Testis (tissue), 3 donors: ENCODE results near the gene CDH5. TPM values are rescaled to one million over a fixed set of nuclear protein-coding genes. Genes with fewer than 3 reads are reported as not detected.

Source experiments
- DNase-seq: peaks from one replicate; pipeline ENCODE4 v3.0.0-alpha.2; 2019
- H3K27ac ChIP-seq, 2 donors: fragments of 200-600 bp; sonication (generic); one replicate each; pipeline ENCODE4 v1.5.1; 2019
- H3K27me3 ChIP-seq: fragments of 200-600 bp; sonication (generic); one replicate; pipeline ENCODE4 v1.5.1; 2019
- H3K36me3 ChIP-seq: fragments of 200-600 bp; sonication (generic); one replicate; pipeline ENCODE4 v1.5.1; 2017; ENCODE audit warnings: low read depth; ENCODE audit errors: missing control alignments
- H3K4me1 ChIP-seq: fragments of 200-600 bp; sonication (generic); one replicate; pipeline ENCODE4 v1.5.1; 2019
- H3K4me3 ChIP-seq, 2 donors: fragments of 200-600 bp; sonication (generic); one replicate each; pipeline ENCODE4 v1.5.1; 2017 to 2019
- H3K9me3 ChIP-seq: fragments of 200-600 bp; sonication (generic); one replicate; pipeline ENCODE4 v1.5.1; 2017
- POLR2A ChIP-seq: fragments of 450-650 bp; IDR thresholded peaks from one replicate; pipeline ENCODE4 v1.6.1; 2017; ENCODE audit warnings: antibody characterized with exemption, mild to moderate bottlenecking, moderate library complexity
- WGBS, 2 donors: methylation state at CpG; one replicate each; pipeline ENCODE4 v1.1.5; 2018; 5-methylcytosine and 5-hydroxymethylcytosine counted together
- intact Hi-C: fragments of 100-400 bp; cut with DNase I; formaldehyde crosslinking; loops from one replicate; pipeline ENCODE4 v1.15.1; 2023; ENCODE audit warnings: low total_unique reads
- polyA plus RNA-seq: library from polyadenylated mRNA; stranded (reverse); fragments of 350-450 nt; fragmentation: Illumina TruSeq; extraction: RNeasy Lipid Tissue Mini Kit (QIAGEN cat#74804); gene quantifications from one replicate; pipeline ENCODE4 v1.2.3, GENCODE V29; 2014; ENCODE audit warnings: low read depth, low replicate concordance; ENCODE audit not compliant: insufficient read depth
- total RNA-seq, 2 donors: library from RNA; depleted of rRNA; stranded (reverse); fragments of >200 nt; gene quantifications; one replicate each; pipeline ENCODE4 v1.2.3, GENCODE V29; 2016
- TF ChIP-seq, protein P1 (sequence below), 3 experiments: fragments of 450-650 bp in 2 of 3; fragments of 200-600 bp in 1 of 3; sonication (generic) in 1 of 3; IDR thresholded peaks; one replicate each; pipeline ENCODE4 v1.5.1; 2016 to 2019; ENCODE audit warnings: antibody characterized with exemption in 3 of 3, mild to moderate bottlenecking in 2 of 3, moderate library complexity in 1 of 3

The CDH5 gene
- total and polyA plus RNA-seq, 3 donors from 2014 or later: 22.1 to 40.6 (median 23.8) TPM

- Histone ChIP-seq H3K4me1 (peaks cover 4% of the 10 kb centered on the region), H3K27ac (no peak overlapping the region), H3K9me3 (no peaks in the 10 kb centered on the region), H3K36me3 (no peaks in the 10 kb centered on the region), H3K27me3 (no peaks in the 10 kb centered on the region), H3K4me3 (no peak overlapping the region)
- no peak for DNase-seq
- WGBS, 2 donors: 68 to 76% methylated on average over 9 to 11 of the region's 12 CpGs
- intact Hi-C loops: loop anchor here (10.0 kb wide), 1 partner anchor 73 kb away; no protein-coding TSS in a partner anchor
- TF ChIP-seq, protein P1, sequence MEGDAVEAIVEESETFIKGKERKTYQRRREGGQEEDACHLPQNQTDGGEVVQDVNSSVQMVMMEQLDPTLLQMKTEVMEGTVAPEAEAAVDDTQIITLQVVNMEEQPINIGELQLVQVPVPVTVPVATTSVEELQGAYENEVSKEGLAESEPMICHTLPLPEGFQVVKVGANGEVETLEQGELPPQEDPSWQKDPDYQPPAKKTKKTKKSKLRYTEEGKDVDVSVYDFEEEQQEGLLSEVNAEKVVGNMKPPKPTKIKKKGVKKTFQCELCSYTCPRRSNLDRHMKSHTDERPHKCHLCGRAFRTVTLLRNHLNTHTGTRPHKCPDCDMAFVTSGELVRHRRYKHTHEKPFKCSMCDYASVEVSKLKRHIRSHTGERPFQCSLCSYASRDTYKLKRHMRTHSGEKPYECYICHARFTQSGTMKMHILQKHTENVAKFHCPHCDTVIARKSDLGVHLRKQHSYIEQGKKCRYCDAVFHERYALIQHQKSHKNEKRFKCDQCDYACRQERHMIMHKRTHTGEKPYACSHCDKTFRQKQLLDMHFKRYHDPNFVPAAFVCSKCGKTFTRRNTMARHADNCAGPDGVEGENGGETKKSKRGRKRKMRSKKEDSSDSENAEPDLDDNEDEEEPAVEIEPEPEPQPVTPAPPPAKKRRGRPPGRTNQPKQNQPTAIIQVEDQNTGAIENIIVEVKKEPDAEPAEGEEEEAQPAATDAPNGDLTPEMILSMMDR (IDR thresholded peaks at IDR 0.05): no peak
- TF ChIP-seq POLR2A: no peak
Measured at GRCh38 chr16:66402166-66402565, 35.7 kb downstream of the CDH5 start.

DNA sequence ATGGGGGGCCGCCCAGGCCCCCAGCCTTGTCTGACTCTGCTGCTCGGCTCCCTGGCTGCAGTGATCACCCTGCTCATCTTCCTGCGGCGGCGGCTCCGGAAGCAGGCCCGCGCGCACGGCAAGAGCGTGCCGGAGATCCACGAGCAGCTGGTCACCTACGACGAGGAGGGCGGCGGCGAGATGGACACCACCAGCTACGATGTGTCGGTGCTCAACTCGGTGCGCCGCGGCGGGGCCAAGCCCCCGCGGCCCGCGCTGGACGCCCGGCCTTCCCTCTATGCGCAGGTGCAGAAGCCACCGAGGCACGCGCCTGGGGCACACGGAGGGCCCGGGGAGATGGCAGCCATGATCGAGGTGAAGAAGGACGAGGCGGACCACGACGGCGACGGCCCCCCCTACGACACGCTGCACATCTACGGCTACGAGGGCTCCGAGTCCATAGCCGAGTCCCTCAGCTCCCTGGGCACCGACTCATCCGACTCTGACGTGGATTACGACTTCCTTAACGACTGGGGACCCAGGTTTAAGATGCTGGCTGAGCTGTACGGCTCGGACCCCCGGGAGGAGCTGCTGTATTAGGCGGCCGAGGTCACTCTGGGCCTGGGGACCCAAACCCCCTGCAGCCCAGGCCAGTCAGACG lies 36.2 kb downstream of the CDH5 start:
- intact Hi-C loops: loop anchor here (10.0 kb wide), 1 partner anchor 72 kb away; no protein-coding TSS in a partner anchor
- 59 to 76% methylated on average over 19 to 60 of the region's 61 CpGs for WGBS, 2 donors

DNA sequence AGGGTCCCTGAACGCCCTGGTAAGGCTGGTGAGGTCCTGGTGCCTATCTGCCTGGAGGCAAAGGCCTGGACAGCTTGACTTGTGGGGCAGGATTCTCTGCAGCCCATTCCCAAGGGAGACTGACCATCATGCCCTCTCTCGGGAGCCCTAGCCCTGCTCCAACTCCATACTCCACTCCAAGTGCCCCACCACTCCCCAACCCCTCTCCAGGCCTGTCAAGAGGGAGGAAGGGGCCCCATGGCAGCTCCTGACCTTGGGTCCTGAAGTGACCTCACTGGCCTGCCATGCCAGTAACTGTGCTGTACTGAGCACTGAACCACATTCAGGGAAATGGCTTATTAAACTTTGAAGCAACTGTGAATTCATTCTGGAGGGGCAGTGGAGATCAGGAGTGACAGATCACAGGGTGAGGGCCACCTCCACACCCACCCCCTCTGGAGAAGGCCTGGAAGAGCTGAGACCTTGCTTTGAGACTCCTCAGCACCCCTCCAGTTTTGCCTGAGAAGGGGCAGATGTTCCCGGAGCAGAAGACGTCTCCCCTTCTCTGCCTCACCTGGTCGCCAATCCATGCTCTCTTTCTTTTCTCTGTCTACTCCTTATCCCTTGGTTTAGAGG lies 37.1 kb downstream of the CDH5 start:
- H3K9me3 ChIP-seq: no peaks in the 10 kb centered on the region
- no peaks in the 10 kb centered on the region for H3K27me3 ChIP-seq
- TF ChIP-seq, protein P1 (IDR thresholded peaks at IDR 0.05): no peak
- no peak for TF ChIP-seq POLR2A
- WGBS, 2 donors: 76 to 98% methylated on average over 3 to 5 of the region's 5 CpGs
- H3K4me1 ChIP-seq: peaks cover 5% of the 10 kb centered on the region
- no peaks in the 10 kb centered on the region for H3K36me3 ChIP-seq
- intact Hi-C loops: loop anchor here (10.0 kb wide), 1 partner anchor 71 kb away; no protein-coding TSS in a partner anchor
- DNase-seq: no peak
- H3K4me3 ChIP-seq: no peak overlapping the region
- no peak overlapping the region for H3K27ac ChIP-seq

More for the DNA sequence above, 36.2 kb downstream of the CDH5 start:
- no peak for DNase-seq
- Histone ChIP-seq H3K27ac (no peak overlapping the region), H3K36me3 (no peaks in the 10 kb centered on the region), H3K9me3 (no peaks in the 10 kb centered on the region), H3K4me3 (peak overlapping the region in 1 of 2 donors; percentile 8), H3K27me3 (no peaks in the 10 kb centered on the region), H3K4me1 (peaks cover 5% of the 10 kb centered on the region)
- TF ChIP-seq, protein P1 (IDR thresholded peaks at IDR 0.05): no peak
- no peak for TF ChIP-seq POLR2A

- H3K36me3 ChIP-seq: no peaks in the 10 kb centered on the region
- intact Hi-C loops: loop anchor here (10.0 kb wide), 1 partner anchor 70 kb away; no protein-coding TSS in a partner anchor
Measured at GRCh38 chr16:66405057-66405783, 38.7 kb downstream of the CDH5 start.

More at GRCh38 chr16:66405057-66405783, 38.7 kb downstream of the CDH5 start:
- Histone ChIP-seq H3K4me3 (no peak overlapping the region), H3K4me1 (peaks cover 5% of the 10 kb centered on the region), H3K9me3 (no peaks in the 10 kb centered on the region), H3K27ac (no peak overlapping the region), H3K27me3 (no peaks in the 10 kb centered on the region)
- TF ChIP-seq, protein P1 (IDR thresholded peaks at IDR 0.05): no peak
- no peak for TF ChIP-seq POLR2A
- 80 to 81% methylated on average over 2 of the region's 2 CpGs for WGBS, 2 donors
- no peak for DNase-seq
